NT2/D1 (cell line): ENCODE results near the gene LRBA.

Experiments
- SUZ12 ChIP-seq: IDR thresholded peaks from 2 replicates; pipeline ENCODE4 v1.6.1; 2011; ENCODE audit not compliant: insufficient read length, insufficient read depth; ENCODE audit errors: extremely low read depth
- YY1 ChIP-seq: IDR thresholded peaks from 2 replicates; pipeline ENCODE4 v1.6.1; 2011; ENCODE audit not compliant: insufficient read length, insufficient read depth
- ZNF274 ChIP-seq: IDR thresholded peaks from 2 replicates; pipeline ENCODE4 v1.6.1; 2011; ENCODE audit warnings: mild to moderate bottlenecking, low read depth, low read length

DNA sequence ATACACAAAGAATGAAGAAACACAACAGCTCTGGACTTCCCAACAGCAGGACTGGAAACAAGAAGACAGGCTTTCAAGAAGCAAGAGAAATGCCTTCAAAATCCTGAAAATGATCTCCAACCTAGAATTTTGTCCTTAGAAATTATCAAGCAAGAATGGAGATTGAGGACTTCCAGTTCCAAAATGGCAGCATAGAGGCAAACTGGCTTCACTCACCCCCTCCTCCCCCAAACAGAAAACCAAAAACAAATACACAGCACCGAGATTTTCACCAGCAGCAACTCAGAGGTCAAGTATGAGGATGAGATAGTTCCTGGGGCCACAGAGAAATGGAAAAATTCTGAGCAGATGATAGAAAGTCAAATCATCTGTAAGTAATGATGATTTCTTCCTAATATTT lies 40.5 kb upstream of the LRBA start:
- TF ChIP-seq ZNF274 (no peak), YY1 (no peak), SUZ12 (no peak)
